Panc1 (cell line): ENCODE results near the gene LMAN1L.

Source experiments
- SIN3A ChIP-seq: IDR thresholded peaks from 2 replicates; pipeline ENCODE4 v1.6.1; 2012; ENCODE audit warnings: low read depth, mild to moderate bottlenecking, low read length, moderate library complexity, borderline replicate concordance; ENCODE audit not compliant: insufficient read depth
- TF ChIP-seq, protein P1 (sequence below): fragments of 450-650 bp; IDR thresholded peaks from 2 replicates; pipeline ENCODE4 v1.5.1; 2017; ENCODE audit warnings: mild to moderate bottlenecking

DNA sequence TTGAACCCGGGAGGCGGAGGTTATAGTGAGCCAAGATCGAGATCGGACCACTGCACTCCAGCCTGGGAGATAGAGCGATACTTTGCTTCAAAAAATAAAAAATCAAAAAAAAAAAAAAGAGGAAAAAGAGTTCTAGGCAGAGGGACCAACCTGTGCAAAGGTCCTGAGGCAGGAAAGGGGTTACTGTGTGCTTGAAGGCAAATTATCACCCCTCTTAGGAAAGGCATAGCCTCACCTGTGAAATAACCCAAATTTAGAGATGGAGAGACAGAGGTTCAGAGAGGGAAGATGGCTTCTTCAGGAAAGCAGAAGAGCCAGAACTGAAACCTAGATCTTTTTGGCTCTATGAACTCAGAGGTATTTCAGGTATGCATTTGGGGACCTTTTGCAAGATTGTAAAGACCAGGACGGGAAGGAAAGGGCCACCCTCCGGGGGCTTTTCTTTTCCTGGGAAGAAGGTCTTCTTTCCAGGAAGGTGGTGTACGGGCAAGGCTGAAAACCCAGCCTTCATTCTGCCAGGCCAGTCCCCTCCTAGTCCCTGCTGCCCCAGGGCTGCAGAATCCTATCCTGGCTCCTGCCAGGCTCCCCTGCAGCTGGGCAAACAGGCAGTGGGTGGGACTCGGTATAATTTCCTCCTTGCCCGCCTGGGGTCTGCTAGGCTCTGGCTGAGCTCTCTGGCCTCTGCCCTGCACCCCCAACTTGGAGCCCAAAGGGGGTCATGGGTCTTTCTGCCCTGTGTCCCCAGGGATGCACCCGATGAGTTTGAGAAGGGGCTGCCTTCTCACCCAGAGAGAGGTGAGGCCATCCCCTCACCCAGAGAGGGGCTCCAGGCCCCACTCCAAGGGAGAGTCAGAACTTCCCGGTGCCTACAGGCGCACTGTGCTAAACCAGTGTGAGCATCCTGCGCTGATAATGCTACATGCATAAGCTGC is 45.2 kb upstream of the LMAN1L start:
- TF ChIP-seq, protein P1, sequence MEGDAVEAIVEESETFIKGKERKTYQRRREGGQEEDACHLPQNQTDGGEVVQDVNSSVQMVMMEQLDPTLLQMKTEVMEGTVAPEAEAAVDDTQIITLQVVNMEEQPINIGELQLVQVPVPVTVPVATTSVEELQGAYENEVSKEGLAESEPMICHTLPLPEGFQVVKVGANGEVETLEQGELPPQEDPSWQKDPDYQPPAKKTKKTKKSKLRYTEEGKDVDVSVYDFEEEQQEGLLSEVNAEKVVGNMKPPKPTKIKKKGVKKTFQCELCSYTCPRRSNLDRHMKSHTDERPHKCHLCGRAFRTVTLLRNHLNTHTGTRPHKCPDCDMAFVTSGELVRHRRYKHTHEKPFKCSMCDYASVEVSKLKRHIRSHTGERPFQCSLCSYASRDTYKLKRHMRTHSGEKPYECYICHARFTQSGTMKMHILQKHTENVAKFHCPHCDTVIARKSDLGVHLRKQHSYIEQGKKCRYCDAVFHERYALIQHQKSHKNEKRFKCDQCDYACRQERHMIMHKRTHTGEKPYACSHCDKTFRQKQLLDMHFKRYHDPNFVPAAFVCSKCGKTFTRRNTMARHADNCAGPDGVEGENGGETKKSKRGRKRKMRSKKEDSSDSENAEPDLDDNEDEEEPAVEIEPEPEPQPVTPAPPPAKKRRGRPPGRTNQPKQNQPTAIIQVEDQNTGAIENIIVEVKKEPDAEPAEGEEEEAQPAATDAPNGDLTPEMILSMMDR: no peak
- TF ChIP-seq SIN3A: no peak
